HUES64 (cell line): ENCODE results near the gene ERC2.

ENCODE experiments used
- H3K27ac ChIP-seq: 2 replicates; pipeline ENCODE4 v1.7.0; 2013; ENCODE audit warnings: low read depth, low read length, inconsistent platforms
- H3K27me3 ChIP-seq: 2 replicates; pipeline ENCODE4 v1.6.1; 2013; ENCODE audit warnings: mild to moderate bottlenecking, low read length; ENCODE audit not compliant: insufficient read depth
- H3K36me3 ChIP-seq: 2 replicates; pipeline ENCODE4 v1.6.1; 2013; ENCODE audit warnings: mild to moderate bottlenecking, low read length; ENCODE audit not compliant: insufficient read depth
- H3K4me1 ChIP-seq: 2 replicates; pipeline ENCODE4 v1.6.1; 2013; ENCODE audit warnings: mild to moderate bottlenecking, low read length, moderate library complexity; ENCODE audit not compliant: insufficient read depth
- H3K4me3 ChIP-seq: 2 replicates; pipeline ENCODE4 v1.5.1; 2013; ENCODE audit warnings: mild to moderate bottlenecking, low read length, moderate library complexity
- H3K9ac ChIP-seq: 2 replicates; pipeline ENCODE4 v1.6.1; 2013; ENCODE audit warnings: mild to moderate bottlenecking, low read depth, low read length
- H3K9me3 ChIP-seq: 2 replicates; pipeline ENCODE4 v1.6.1; 2013; ENCODE audit warnings: low read depth, low read length; ENCODE audit not compliant: insufficient read depth
- WGBS: fragments of 150-250, 120-280 bp; methylation state at CpG from one replicate; pipeline ENCODE4 v1.1.7; 2013; ENCODE audit warnings: missing lambda C conversion rate; 5-methylcytosine and 5-hydroxymethylcytosine counted together

Gene ERC2

DNA sequence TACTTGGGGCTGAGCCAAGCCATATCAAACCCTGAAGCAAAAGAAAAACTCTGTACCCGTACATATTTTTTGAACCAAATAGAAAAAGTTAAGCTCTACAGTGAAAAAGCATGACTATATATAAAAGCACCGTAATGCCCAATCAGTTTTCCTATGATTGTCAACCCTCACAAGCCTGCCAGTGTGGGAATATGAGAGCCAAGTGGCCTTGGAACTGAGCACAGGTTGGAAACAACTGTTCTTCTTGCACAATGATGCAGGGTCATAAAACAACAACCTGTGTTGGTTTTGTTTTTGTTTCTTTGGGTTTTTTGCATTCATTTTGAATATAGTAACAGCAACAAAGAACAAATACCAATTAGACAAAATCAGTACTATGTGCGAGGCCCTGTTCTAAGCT lies 3.5 kb upstream of the ERC2 start:
- H3K27ac ChIP-seq: no peak overlapping the region
- no peaks in the 10 kb centered on the region for H3K9me3 ChIP-seq
- no peaks in the 10 kb centered on the region for H3K27me3 ChIP-seq
- no peak overlapping the region for H3K4me3 ChIP-seq
- no peaks in the 10 kb centered on the region for H3K36me3 ChIP-seq
- 91% methylated on average over 3 of the region's 3 CpGs for WGBS
- H3K4me1 ChIP-seq: peaks cover 3% of the 10 kb centered on the region
- no peak overlapping the region for H3K9ac ChIP-seq

DNA sequence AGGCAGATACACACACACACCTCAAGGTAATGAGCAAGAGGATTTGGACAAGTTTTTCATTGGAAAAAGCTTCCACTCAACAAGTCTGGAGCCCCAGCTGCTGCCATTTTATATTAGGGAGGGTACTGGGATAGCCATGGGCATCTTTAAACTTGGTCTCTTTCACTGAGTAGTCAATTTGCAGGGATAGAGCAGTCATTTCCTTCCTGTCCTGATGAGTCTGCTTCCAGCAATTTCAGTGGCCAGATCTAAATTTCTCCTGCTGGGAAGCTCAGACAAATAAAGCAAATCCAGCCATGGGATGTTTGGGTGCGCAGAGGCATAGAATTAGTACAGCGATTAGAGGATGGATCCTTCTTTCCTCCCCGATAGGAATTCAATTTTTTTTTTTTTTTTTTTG lies 874 bp upstream of the ERC2 start:
- no peak overlapping the region for H3K9ac ChIP-seq
- no peaks in the 10 kb centered on the region for H3K36me3 ChIP-seq
- 100% methylated on average over 3 of the region's 3 CpGs for WGBS
- H3K27ac ChIP-seq: no peak overlapping the region
- H3K9me3 ChIP-seq: no peaks in the 10 kb centered on the region
- H3K27me3 ChIP-seq: no peaks in the 10 kb centered on the region
- no peak overlapping the region for H3K4me3 ChIP-seq
- no peaks in the 10 kb centered on the region; the same call in 1 of the 2 replicates for H3K4me1 ChIP-seq

DNA sequence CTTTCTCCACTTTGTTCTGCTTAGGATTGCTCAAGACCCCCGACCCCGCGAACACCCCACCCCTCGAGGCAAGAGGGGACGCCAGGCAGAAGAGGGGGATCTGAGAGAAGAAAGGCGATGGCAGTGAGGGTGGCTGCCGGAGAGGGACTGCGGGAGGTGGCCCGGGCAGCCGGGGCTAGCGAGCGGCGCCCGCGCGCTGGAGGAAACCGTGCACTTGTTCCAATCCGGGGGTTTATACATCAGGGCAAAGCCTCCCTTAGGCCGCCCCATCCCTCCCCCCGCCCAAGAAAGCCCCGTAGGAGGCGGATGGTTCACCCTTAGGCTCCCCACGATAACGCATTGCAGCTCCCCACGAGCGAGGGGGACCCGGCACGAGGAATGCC lies 475 bp downstream of the ERC2 start:
- Histone ChIP-seq H3K9ac (peak overlapping the region; percentile 75), H3K9me3 (no peaks in the 10 kb centered on the region), H3K27me3 (no peaks in the 10 kb centered on the region), H3K27ac (peak overlapping the region; percentile 61; the same call in 1 of the 2 replicates), H3K4me1 (no peaks in the 10 kb centered on the region; the same call in 1 of the 2 replicates), H3K4me3 (peak overlapping the region; percentile 89), H3K36me3 (no peaks in the 10 kb centered on the region)
- WGBS: under 1% methylated on average over 28 of the region's 28 CpGs

DNA sequence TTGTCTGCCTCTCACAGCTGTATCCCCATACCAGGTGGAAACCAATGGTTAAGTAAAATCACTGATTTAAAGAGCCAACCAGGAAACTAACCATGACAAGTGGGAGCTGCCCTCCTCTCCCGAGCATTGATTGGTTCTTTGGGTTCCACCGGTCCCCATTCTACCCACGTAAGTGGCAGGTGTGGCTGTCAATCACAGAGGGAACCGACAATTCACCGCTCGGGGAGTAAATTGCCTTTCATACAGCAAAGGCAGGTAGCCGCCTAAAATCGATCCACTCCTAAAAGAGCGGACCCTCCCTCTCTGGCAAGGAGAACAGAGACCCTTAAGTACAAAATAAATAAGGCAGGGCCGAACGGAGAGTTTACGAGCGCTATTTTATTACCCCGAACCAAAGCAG lies 1.2 kb downstream of the ERC2 start:
- under 1% methylated on average over 14 of the region's 14 CpGs for WGBS
- H3K36me3 ChIP-seq: no peaks in the 10 kb centered on the region
- H3K27ac ChIP-seq: no peak overlapping the region
- no peaks in the 10 kb centered on the region for H3K27me3 ChIP-seq
- no peaks in the 10 kb centered on the region for H3K9me3 ChIP-seq
- H3K4me1 ChIP-seq: no peaks in the 10 kb centered on the region; the same call in 1 of the 2 replicates
- H3K9ac ChIP-seq: peak overlapping the region; percentile 75; the same call in 1 of the 2 replicates
- H3K4me3 ChIP-seq: peak overlapping the region; percentile 89

DNA sequence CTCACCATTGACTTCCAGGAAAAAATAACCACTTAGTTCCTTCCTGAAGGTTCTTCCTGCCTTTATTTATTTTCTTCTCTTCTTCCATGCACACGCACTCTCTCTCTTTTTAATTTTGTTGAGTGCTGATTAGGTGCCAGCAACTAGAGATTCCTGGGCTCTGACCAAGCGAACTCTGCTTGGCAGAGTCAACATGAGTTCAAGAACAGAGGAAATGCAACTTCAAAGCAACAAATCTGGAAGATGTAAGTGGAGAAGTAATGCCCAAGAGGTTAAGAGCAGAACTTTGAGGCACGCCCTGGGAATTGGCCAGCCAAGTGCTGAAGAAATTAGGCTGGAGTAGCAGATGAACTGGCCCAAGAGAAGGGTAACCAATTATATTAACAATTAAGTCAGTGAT lies 8.5 kb downstream of the ERC2 start:
- no peak overlapping the region for H3K27ac ChIP-seq
- 99% methylated on average over 3 of the region's 3 CpGs for WGBS
- no peak overlapping the region for H3K9ac ChIP-seq
- H3K27me3 ChIP-seq: no peaks in the 10 kb centered on the region
- no peaks in the 10 kb centered on the region for H3K9me3 ChIP-seq
- peaks cover 19% of the 10 kb centered on the region for H3K4me1 ChIP-seq
- no peaks in the 10 kb centered on the region for H3K36me3 ChIP-seq
- no peak overlapping the region for H3K4me3 ChIP-seq

DNA sequence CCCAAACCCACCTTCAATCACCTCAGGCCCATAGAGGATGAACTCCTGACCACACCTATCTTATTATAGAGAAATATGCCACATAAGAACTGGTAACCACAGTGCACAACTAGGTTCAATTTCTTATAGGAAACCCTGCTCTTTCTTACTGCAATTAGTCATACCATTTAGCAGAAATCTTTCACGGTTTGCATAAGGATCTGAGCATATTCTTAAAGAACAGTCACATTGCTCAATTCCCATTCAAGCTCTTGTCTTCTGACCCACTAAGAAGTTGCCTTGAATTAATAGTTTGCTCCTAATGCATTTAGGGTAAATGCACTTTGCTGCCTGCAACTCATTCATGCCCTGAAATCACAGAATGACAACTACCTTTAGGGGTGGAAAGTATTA lies 9.2 kb downstream of the ERC2 start:
- no peak overlapping the region for H3K9ac ChIP-seq
- no peaks in the 10 kb centered on the region for H3K9me3 ChIP-seq
- no peaks in the 10 kb centered on the region for H3K27me3 ChIP-seq
- WGBS: 83% methylated on average over 1 of the region's 1 CpG
- H3K4me3 ChIP-seq: no peak overlapping the region
- peaks cover 19% of the 10 kb centered on the region for H3K4me1 ChIP-seq
- no peak overlapping the region for H3K27ac ChIP-seq
- no peaks in the 10 kb centered on the region for H3K36me3 ChIP-seq

DNA sequence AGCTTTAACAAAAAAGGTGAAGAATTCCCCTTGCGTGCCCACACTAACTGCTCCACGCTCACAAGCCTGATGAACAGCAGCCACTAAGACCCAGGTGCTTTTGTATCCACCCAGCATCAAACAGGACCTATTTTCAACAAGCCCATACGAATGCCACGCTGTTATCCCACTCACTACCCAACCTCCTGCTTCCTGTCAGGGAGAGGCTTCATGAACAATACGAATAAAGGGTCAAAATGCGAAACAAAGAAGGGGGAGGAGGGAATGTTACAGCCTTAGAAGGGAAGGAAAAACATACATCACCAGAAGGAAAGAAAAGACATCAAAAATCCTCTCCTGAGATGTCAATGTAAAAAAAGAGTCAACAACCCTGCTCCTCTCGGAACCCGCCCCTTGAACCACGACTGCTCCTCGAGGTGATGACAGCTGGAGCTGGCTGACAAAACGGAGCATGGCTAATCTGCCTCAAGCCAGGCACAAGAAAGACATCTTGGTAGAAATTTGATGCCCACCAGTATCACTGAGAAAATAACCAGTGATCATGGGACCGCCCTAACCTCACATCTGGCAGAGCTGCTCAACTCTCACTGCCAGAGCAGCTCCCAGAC lies 9.7 kb downstream of the ERC2 start:
- Histone ChIP-seq H3K36me3 (no peaks in the 10 kb centered on the region), H3K27me3 (no peaks in the 10 kb centered on the region), H3K9me3 (no peaks in the 10 kb centered on the region), H3K4me1 (peaks cover 19% of the 10 kb centered on the region), H3K27ac (no peak overlapping the region), H3K9ac (no peak overlapping the region), H3K4me3 (no peak overlapping the region)
- WGBS: 65% methylated on average over 10 of the region's 12 CpGs

DNA sequence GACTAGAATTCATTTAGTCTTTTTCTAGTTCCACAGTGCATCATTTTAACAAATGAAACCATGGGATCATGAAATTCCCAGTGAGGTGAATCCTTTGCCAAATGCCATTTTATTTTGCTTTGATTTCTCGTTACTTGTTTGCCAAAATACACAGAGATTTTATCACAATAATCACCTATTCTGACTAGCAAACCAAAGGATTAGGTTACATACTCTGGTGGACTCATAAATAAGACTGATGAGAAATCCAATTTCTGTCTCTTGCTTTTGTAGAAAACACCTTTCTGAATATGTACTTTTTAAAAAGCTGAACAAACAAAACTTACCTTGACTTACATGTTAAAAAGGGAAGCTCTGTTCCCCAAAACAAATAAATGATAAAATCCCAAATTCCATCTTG lies 12.2 kb downstream of the ERC2 start:
- Histone ChIP-seq H3K9ac (no peak overlapping the region), H3K27me3 (no peaks in the 10 kb centered on the region), H3K9me3 (no peaks in the 10 kb centered on the region), H3K27ac (no peak overlapping the region), H3K4me3 (no peak overlapping the region), H3K4me1 (peaks cover 22% of the 10 kb centered on the region), H3K36me3 (no peaks in the 10 kb centered on the region)
- WGBS: 91% methylated on average over 1 of the region's 1 CpG

DNA sequence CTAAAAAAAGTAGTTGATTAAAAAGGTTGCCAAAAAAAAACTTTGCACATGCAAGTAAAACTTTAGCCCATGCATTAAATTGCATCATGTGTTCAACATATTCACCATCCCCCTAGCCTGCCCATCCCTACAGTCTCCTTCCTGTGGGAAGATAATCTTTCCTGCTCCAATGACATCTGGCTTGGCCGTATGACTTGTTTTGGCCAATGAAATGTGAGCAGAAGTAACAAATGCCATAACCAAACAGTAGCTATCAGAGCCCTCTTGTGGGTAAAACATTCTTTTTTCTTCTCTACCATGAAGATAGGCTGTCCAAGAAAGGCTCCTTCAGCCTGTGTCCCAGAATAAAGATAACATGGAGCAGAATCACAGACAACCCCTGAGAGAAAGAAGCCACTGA lies 15.3 kb downstream of the ERC2 start:
- Histone ChIP-seq H3K4me1 (peaks cover 6% of the 10 kb centered on the region), H3K27ac (no peak overlapping the region), H3K27me3 (no peaks in the 10 kb centered on the region), H3K9me3 (no peaks in the 10 kb centered on the region), H3K36me3 (no peaks in the 10 kb centered on the region), H3K9ac (no peak overlapping the region), H3K4me3 (no peak overlapping the region)
- 100% methylated on average over 1 of the region's 1 CpG for WGBS

DNA sequence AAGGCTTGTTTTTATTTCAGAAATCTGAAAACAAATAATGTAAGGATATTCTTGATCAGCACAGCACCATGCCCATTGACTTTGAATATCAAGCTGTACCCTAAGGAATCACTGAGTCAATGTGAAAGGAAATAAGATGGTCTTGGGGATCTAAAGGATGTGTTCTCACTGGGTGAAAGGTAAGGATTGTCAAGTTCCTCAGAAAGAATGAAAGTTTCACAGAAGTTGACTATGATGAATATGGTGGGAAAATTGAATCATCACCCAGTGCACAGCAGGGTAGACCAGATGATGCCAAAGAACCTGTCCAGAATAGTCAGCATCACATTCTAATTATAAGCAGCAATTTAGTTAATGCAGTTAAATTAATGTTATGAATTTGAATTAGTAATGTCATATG lies 16.2 kb downstream of the ERC2 start:
- no peaks in the 10 kb centered on the region for H3K27me3 ChIP-seq
- H3K36me3 ChIP-seq: no peaks in the 10 kb centered on the region
- H3K4me3 ChIP-seq: no peak overlapping the region
- no peak overlapping the region for H3K27ac ChIP-seq
- no peaks in the 10 kb centered on the region for H3K9me3 ChIP-seq
- peaks cover 6% of the 10 kb centered on the region for H3K4me1 ChIP-seq
- H3K9ac ChIP-seq: no peak overlapping the region

DNA sequence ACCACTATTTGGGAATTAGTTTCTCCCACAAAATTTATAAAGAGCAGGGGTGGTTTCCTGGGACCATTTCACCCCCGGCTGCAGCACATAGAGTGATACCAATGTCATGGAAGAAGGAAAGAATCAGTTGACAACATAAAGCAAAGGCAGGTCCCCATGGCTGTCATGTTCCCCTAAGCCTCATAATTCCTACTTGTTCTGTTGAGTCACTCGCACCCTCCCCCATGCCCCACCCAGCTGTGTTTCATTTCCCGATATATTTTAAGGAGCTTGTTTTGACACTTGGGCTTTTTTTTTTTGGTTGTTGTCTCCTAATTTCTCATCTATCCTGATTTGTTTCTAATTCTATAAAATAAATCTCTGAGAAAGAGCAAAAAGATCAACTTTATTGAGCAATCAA lies 24.9 kb downstream of the ERC2 start:
- no peaks in the 10 kb centered on the region for H3K27me3 ChIP-seq
- H3K27ac ChIP-seq: no peak overlapping the region
- H3K9ac ChIP-seq: no peak overlapping the region
- H3K36me3 ChIP-seq: no peaks in the 10 kb centered on the region
- 100% methylated on average over 3 of the region's 3 CpGs for WGBS
- 0 out of 2 replicates have a peak, but pooled peaks cover 10% of the 10 kb centered on the region for H3K4me1 ChIP-seq
- H3K4me3 ChIP-seq: no peak overlapping the region
- peaks cover 9% of the 10 kb centered on the region; the same call in 1 of the 2 replicates for H3K9me3 ChIP-seq

DNA sequence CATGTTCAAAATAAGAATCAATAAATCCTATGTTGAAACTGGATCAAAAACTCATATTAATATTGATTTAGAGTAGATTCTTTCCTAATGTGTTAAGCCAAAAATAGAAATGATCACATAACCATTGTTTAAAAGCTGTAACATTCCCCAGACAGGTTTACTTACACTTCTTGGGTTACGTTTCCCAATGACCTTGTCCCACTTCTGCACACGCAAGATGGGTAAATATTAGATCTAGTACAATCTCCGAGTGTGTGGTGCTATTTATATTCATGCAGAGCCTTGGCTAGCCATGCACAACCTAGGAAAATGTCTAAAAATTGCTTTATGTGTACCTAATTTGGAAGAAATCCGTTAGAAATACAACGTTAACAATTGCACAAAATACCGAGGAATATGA lies 39.6 kb downstream of the ERC2 start:
- Histone ChIP-seq H3K4me1 (no peaks in the 10 kb centered on the region), H3K36me3 (peaks cover 10% of the 10 kb centered on the region), H3K27me3 (no peaks in the 10 kb centered on the region), H3K4me3 (no peak overlapping the region), H3K27ac (no peak overlapping the region), H3K9me3 (no peaks in the 10 kb centered on the region), H3K9ac (no peak overlapping the region)
- WGBS: 95% methylated on average over 6 of the region's 6 CpGs
